K562 (cell line): ENCODE measurements around the gene TMEM242. TPM values are rescaled to one million over a fixed set of nuclear protein-coding genes. Genes with fewer than 3 reads are reported as not detected.
A peak's percentile ranks its signal among the peaks of the same experiment; 100 is the strongest.

Experiments used
- BRF1 ChIP-seq: IDR thresholded peaks from 3 replicates; pipeline ENCODE4 v1.6.1; 2011; ENCODE audit warnings: borderline replicate concordance, mild to moderate bottlenecking; ENCODE audit not compliant: insufficient read length; ENCODE audit errors: extremely low read depth
- C11orf30 ChIP-seq: fragments of 450-650 bp; IDR thresholded peaks from 2 replicates; pipeline ENCODE4 v1.6.1; 2016; ENCODE audit warnings: low read depth, mild to moderate bottlenecking
- CBFB ChIP-seq: sonication (generic); formaldehyde crosslinking; IDR thresholded peaks from 2 replicates; pipeline ENCODE4 v1.4.0; 2020; ENCODE audit warnings: mild to moderate bottlenecking, missing genetic modification reagents
- DPF2 ChIP-seq: fragments of 450-650 bp; IDR thresholded peaks from 2 replicates; pipeline ENCODE4 v1.6.1; 2016
- EWSR1 ChIP-seq: fragments of 450-650 bp; IDR thresholded peaks from 2 replicates; pipeline ENCODE4 v1.6.1; 2018; ENCODE audit warnings: borderline replicate concordance, mild to moderate bottlenecking, low read depth, moderate library complexity; ENCODE audit not compliant: partially characterized antibody
- MAFG ChIP-seq: fragments of 450-650 bp; conservative IDR thresholded peaks from 2 replicates; pipeline ENCODE4 v1.6.1; 2016; ENCODE audit warnings: missing genetic modification characterization, missing compliant biosample characterization
- MAFK ChIP-seq: IDR thresholded peaks from 2 replicates; pipeline ENCODE4 v1.6.1; 2011; ENCODE audit warnings: low read length, improper control_type of control experiment
- NRF1 ChIP-seq, 2 experiments: fragments of 450-650 bp; IDR thresholded peaks in 1 of 2; conservative IDR thresholded peaks in 1 of 2; 2 replicates each; pipeline ENCODE4 v1.6.1; 2014; ENCODE audit warnings: mild to moderate bottlenecking in 2 of 2
- SNIP1 ChIP-seq: fragments of 450-650 bp; IDR thresholded peaks from 2 replicates; pipeline ENCODE4 v1.7.1; 2017; ENCODE audit warnings: low read depth, mild to moderate bottlenecking
- TCF7 ChIP-seq: sonication (generic); IDR thresholded peaks from 2 replicates; pipeline ENCODE4 v1.6.1; 2016; ENCODE audit warnings: antibody characterized with exemption, borderline replicate concordance
- ZNF217 ChIP-seq: sonication (generic); formaldehyde crosslinking; IDR thresholded peaks from 2 replicates; pipeline ENCODE4 v1.8.0; 2022; ENCODE audit warnings: mild to moderate bottlenecking, missing genetic modification reagents
- ZNF311 ChIP-seq: fragments of 250-450 bp; sonication (Bioruptor Pico); IDR thresholded peaks from 2 replicates; pipeline ENCODE4 v1.4.0; 2020; ENCODE audit warnings: mild to moderate bottlenecking, moderate library complexity
- ZNF316 ChIP-seq: fragments of 450-650 bp; IDR thresholded peaks from 2 replicates; pipeline ENCODE4 v1.6.1; 2016
- ZNF830 ChIP-seq: fragments of 250-450 bp; sonication (Bioruptor Pico); IDR thresholded peaks from 2 replicates; pipeline ENCODE4 v1.5.0; 2021; ENCODE audit warnings: mild to moderate bottlenecking
- polyA plus RNA-seq, 8 experiments: library from polyadenylated mRNA; depleted of rRNA in 4 of 8; stranded (reverse) in 5 of 8; unstranded in 3 of 8; fragments of >200 nt; fragmentation: Nextera tagmentation in 2 of 8; fragmentation: Illumina TruSeq in 1 of 8; extraction: Ambion mirVana in 2 of 8; extraction: Trizol in 1 of 8; gene quantifications; 2 replicates each; pipeline versions ENCODE4 v1.2.1 to v1.2.3, GENCODE V29; 2011 to 2014; ENCODE audit warnings: inconsistent platforms in 1 of 8, missing spikeins in 1 of 8
- total RNA-seq, 7 experiments: library from RNA; depleted of rRNA in 6 of 7; stranded (reverse); fragments of >200 nt in 6 of 7; fragmentation: Illumina TruSeq in 2 of 7; extraction: Trizol in 2 of 7; gene quantifications; 2 replicates each; pipeline versions ENCODE4 v1.2.1 to v1.2.3, GENCODE V29; 2011 to 2021; ENCODE audit warnings: low replicate concordance in 1 of 7
- TF ChIP-seq, protein P1 (sequence below): fragments of 450-650 bp; formaldehyde crosslinking; IDR thresholded peaks from 2 replicates; pipeline ENCODE4 v1.4.0; 2020; ENCODE audit warnings: mild to moderate bottlenecking, moderate library complexity
- TF ChIP-seq, protein P2 (sequence below): sonication (generic); formaldehyde crosslinking; IDR thresholded peaks from 2 replicates; pipeline ENCODE4 v1.8.0; 2022; ENCODE audit warnings: mild to moderate bottlenecking, missing genetic modification reagents, borderline replicate concordance
- TF ChIP-seq, protein P3 (sequence below): fragments of 450-650 bp; IDR thresholded peaks from 2 replicates; pipeline ENCODE4 v1.6.1; 2016; ENCODE audit warnings: low read depth

Gene TMEM242
- total and polyA plus RNA-seq, 9 of the 15 experiments (the other 6 are each of a cell fraction or from before 2014, with no cell fraction given): 9.5 to 35.3 (median 16.5) TPM

DNA sequence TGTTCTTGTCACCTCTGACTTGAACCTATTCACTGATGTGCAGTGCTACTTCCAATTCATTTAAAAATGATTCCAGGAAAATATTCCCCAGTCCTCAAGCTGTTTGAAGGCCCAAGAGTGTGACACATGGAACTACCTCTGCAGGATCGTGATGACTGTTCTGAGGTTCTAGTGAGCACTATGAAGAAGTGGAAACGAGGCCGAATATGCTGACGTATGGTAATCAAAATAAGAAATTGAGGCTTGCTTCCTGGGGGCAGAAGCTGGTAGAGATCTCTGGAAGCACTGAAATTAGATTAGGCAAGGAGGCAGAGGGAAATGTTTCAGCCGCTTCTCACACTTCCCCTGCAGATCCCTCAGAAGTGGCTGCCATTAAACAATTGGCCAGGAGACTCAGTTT, 15.7 kb downstream of the TMEM242 start (continued):
- TF ChIP-seq CBFB (CRISPR knock-in tag): no peak
- TF ChIP-seq, protein P1, sequence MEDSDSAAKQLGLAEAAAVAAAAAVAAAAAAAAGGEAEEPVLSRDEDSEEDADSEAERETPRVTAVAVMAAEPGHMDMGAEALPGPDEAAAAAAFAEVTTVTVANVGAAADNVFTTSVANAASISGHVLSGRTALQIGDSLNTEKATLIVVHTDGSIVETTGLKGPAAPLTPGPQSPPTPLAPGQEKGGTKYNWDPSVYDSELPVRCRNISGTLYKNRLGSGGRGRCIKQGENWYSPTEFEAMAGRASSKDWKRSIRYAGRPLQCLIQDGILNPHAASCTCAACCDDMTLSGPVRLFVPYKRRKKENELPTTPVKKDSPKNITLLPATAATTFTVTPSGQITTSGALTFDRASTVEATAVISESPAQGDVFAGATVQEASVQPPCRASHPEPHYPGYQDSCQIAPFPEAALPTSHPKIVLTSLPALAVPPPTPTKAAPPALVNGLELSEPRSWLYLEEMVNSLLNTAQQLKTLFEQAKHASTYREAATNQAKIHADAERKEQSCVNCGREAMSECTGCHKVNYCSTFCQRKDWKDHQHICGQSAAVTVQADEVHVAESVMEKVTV (CRISPR knock-in tag): no peak
- TF ChIP-seq DPF2: no peak
- 0 out of 2 replicates have a peak, but pooled peaks have one; percentile 10 for TF ChIP-seq MAFK
- no peak for TF ChIP-seq EWSR1
- TF ChIP-seq, protein P2, sequence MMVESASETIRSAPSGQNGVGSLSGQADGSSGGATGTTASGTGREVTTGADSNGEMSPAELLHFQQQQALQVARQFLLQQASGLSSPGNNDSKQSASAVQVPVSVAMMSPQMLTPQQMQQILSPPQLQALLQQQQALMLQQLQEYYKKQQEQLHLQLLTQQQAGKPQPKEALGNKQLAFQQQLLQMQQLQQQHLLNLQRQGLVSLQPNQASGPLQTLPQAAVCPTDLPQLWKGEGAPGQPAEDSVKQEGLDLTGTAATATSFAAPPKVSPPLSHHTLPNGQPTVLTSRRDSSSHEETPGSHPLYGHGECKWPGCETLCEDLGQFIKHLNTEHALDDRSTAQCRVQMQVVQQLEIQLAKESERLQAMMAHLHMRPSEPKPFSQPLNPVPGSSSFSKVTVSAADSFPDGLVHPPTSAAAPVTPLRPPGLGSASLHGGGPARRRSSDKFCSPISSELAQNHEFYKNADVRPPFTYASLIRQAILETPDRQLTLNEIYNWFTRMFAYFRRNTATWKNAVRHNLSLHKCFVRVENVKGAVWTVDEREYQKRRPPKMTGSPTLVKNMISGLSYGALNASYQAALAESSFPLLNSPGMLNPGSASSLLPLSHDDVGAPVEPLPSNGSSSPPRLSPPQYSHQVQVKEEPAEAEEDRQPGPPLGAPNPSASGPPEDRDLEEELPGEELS (CRISPR knock-in tag): no peak
- peak; percentile 40 for TF ChIP-seq MAFG (tag)
- no peak for TF ChIP-seq TCF7
- peak; percentile 60 for TF ChIP-seq ZNF316
- no peak for TF ChIP-seq ZNF830 (CRISPR knock-in tag)
- no peak for TF ChIP-seq ZNF311 (CRISPR knock-in tag)
- peak; percentile 56; the same call in 1 of the 2 replicates for TF ChIP-seq C11orf30
- no peak for TF ChIP-seq SNIP1
- TF ChIP-seq, protein P3, sequence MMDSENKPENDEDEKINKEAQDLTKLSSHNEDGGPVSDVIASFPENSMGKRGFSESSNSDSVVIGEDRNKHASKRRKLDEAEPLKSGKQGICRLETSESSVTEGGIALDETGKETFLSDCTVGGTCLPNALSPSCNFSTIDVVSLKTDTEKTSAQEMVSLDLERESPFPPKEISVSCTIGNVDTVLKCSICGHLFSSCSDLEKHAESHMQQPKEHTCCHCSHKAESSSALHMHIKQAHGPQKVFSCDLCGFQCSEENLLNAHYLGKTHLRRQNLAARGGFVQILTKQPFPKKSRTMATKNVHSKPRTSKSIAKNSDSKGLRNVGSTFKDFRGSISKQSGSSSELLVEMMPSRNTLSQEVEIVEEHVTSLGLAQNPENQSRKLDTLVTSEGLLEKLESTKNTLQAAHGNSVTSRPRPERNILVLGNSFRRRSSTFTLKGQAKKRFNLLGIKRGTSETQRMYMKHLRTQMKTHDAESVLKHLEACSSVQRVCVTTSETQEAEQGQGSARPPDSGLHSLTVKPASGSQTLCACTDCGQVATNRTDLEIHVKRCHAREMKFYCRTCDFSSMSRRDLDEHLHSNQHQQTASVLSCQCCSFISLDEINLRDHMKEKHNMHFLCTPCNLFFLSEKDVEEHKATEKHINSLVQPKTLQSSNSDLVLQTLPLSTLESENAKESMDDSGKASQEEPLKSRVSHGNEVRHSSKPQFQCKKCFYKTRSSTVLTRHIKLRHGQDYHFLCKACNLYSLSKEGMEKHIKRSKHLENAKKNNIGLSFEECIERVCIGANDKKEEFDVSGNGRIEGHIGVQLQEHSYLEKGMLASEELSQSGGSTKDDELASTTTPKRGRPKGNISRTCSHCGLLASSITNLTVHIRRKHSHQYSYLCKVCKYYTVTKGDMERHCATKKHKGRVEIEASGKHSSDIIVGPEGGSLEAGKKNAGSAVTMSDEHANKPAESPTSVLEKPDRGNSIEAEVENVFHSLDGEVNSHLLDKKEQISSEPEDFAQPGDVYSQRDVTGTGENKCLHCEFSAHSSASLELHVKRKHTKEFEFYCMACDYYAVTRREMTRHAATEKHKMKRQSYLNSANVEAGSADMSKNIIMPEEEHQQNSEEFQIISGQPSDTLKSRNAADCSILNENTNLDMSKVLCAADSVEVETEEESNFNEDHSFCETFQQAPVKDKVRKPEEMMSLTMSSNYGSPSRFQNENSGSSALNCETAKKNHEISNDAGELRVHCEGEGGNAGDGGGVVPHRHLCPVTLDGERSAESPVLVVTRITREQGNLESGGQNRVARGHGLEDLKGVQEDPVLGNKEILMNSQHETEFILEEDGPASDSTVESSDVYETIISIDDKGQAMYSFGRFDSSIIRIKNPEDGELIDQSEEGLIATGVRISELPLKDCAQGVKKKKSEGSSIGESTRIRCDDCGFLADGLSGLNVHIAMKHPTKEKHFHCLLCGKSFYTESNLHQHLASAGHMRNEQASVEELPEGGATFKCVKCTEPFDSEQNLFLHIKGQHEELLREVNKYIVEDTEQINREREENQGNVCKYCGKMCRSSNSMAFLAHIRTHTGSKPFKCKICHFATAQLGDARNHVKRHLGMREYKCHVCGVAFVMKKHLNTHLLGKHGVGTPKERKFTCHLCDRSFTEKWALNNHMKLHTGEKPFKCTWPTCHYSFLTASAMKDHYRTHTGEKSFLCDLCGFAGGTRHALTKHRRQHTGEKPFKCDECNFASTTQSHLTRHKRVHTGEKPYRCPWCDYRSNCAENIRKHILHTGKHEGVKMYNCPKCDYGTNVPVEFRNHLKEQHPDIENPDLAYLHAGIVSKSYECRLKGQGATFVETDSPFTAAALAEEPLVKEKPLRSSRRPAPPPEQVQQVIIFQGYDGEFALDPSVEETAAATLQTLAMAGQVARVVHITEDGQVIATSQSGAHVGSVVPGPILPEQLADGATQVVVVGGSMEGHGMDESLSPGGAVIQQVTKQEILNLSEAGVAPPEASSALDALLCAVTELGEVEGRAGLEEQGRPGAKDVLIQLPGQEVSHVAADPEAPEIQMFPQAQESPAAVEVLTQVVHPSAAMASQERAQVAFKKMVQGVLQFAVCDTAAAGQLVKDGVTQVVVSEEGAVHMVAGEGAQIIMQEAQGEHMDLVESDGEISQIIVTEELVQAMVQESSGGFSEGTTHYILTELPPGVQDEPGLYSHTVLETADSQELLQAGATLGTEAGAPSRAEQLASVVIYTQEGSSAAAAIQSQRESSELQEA: no peak
- no peak for TF ChIP-seq ZNF217 (CRISPR knock-in tag)
- TF ChIP-seq NRF1 (conservative IDR thresholded peaks at IDR 0.05 in 1 of 2, IDR thresholded peaks at IDR 0.05 in 1 of 2): no peak
- TF ChIP-seq BRF1: no peak
